Tibial nerve (tissue), 3 donors: ENCODE data around the gene IMPA2.

Source experiments
- CTCF ChIP-seq, 5 experiments: fragments of 200-600 bp in 3 of 5; fragments of 450-650 bp in 2 of 5; sonication (generic) in 3 of 5; IDR thresholded peaks; one replicate each; pipeline ENCODE4 v1.5.1; 2016 to 2019; ENCODE audit warnings: antibody characterized with exemption in 5 of 5, mild to moderate bottlenecking in 3 of 5, moderate library complexity in 2 of 5
- POLR2A ChIP-seq, 2 donors: fragments of 450-650 bp; IDR thresholded peaks; one replicate each; pipeline ENCODE4 v1.6.1; 2017; ENCODE audit warnings: antibody characterized with exemption in 2 of 2, mild to moderate bottlenecking in 2 of 2, moderate library complexity in 2 of 2

- TF ChIP-seq CTCF (IDR thresholded peaks at IDR 0.05) (no peak), POLR2A (IDR thresholded peaks at IDR 0.05) (no peak)
Observed at GRCh38 chr18:12012697-12013096, 31.4 kb downstream of the IMPA2 start.
